RWPE2 (cell line): Measurements from ENCODE around the gene DBH.

Source experiments
- ATAC-seq: fragments of 200-7000 bp; cut with Tn5 transposase; 3 replicates; pipeline ENCODE4 v1.9.1; 2021; ENCODE audit warnings: low read depth
- DNase-seq: peaks from one replicate; pipeline ENCODE4 v3.0.0-alpha.2; 2020; ENCODE audit warnings: low spot score
- H3K27ac ChIP-seq: fragments of 450-650 bp; 2 replicates; pipeline ENCODE4 v1.5.1; 2017; ENCODE audit warnings: mild to moderate bottlenecking; ENCODE audit not compliant: poor library complexity, severe bottlenecking
- H3K27me3 ChIP-seq: fragments of 250-450 bp; sonication (Bioruptor Pico); 2 replicates; pipeline ENCODE4 v1.5.1; 2021; ENCODE audit warnings: mild to moderate bottlenecking, moderate library complexity; ENCODE audit not compliant: insufficient read depth, poor library complexity, severe bottlenecking
- H3K36me3 ChIP-seq: fragments of 250-450 bp; sonication (Bioruptor Pico); 2 replicates; pipeline ENCODE4 v1.5.1; 2020; ENCODE audit warnings: low read depth, mild to moderate bottlenecking, moderate library complexity
- H3K4me1 ChIP-seq: fragments of 250-450 bp; sonication (Bioruptor Pico); 2 replicates; pipeline ENCODE4 v1.5.1; 2021; ENCODE audit warnings: mild to moderate bottlenecking, moderate library complexity; ENCODE audit not compliant: insufficient read depth, poor library complexity, severe bottlenecking
- H3K4me3 ChIP-seq: fragments of 250-450 bp; sonication (Bioruptor Pico); 2 replicates; pipeline ENCODE4 v1.5.1; 2021; ENCODE audit warnings: mild to moderate bottlenecking, moderate library complexity; ENCODE audit not compliant: severe bottlenecking
- H3K9me3 ChIP-seq: fragments of 250-450 bp; sonication (Bioruptor Pico); 2 replicates; pipeline ENCODE4 v1.5.1; 2021; ENCODE audit warnings: mild to moderate bottlenecking, moderate library complexity; ENCODE audit not compliant: severe bottlenecking
- CTCF ChIP-seq: fragments of 450-650 bp; IDR thresholded peaks from one replicate; pipeline ENCODE4 v1.5.1; 2017; ENCODE audit warnings: mild to moderate bottlenecking, moderate library complexity; ENCODE audit not compliant: poor library complexity, severe bottlenecking

DBH gene

GRCh38 chr9:133684936-133685361 lies 48.8 kb downstream of the DBH start:
- DNase-seq (no peak), ATAC-seq (no peak)
- no peaks in the 10 kb centered on the region for H3K36me3 ChIP-seq
- no peak overlapping the region for H3K4me3 ChIP-seq
- no peak for TF ChIP-seq CTCF
- no peaks in the 10 kb centered on the region for H3K9me3 ChIP-seq
- no peak overlapping the region for H3K27ac ChIP-seq
- no peaks in the 10 kb centered on the region for H3K4me1 ChIP-seq
- no peaks in the 10 kb centered on the region for H3K27me3 ChIP-seq

GRCh38 chr9:133685653-133686609 lies 49.8 kb downstream of the DBH start:
- Histone ChIP-seq H3K27ac (no peak overlapping the region), H3K4me3 (no peak overlapping the region), H3K27me3 (no peaks in the 10 kb centered on the region), H3K9me3 (no peaks in the 10 kb centered on the region), H3K4me1 (no peaks in the 10 kb centered on the region), H3K36me3 (no peaks in the 10 kb centered on the region)
- TF ChIP-seq CTCF, result no peak
- DNase-seq (no peak), ATAC-seq (no peak)

GRCh38 chr9:133686642-133687575 lies 50.7 kb downstream of the DBH start:
- no peaks in the 10 kb centered on the region for H3K36me3 ChIP-seq
- no peaks in the 10 kb centered on the region for H3K27me3 ChIP-seq
- TF ChIP-seq CTCF, result no peak
- no peaks in the 10 kb centered on the region for H3K9me3 ChIP-seq
- no peaks in the 10 kb centered on the region for H3K4me1 ChIP-seq
- ATAC-seq (no peak), DNase-seq (no peak)
- no peak overlapping the region for H3K27ac ChIP-seq
- no peak overlapping the region for H3K4me3 ChIP-seq

- no peak for ATAC-seq
These were observed 51.9 kb downstream of the DBH start for GRCh38 chr9:133687856-133688761.

More at GRCh38 chr9:133687856-133688761, 51.9 kb downstream of the DBH start:
- H3K4me3 ChIP-seq, result no peak overlapping the region
- H3K4me1 ChIP-seq, result no peaks in the 10 kb centered on the region
- H3K27ac ChIP-seq, result no peak overlapping the region
- TF ChIP-seq CTCF, result no peak
- no peak for DNase-seq
- no peaks in the 10 kb centered on the region for H3K9me3 ChIP-seq
- no peaks in the 10 kb centered on the region for H3K36me3 ChIP-seq
- H3K27me3 ChIP-seq, result no peaks in the 10 kb centered on the region
